Measurements from ENCODE around the gene LRRC8B. TPM values are rescaled to one million over a fixed set of nuclear protein-coding genes. Genes with fewer than 3 reads are reported as not detected.
"Not testable (repeated sequence)": the region's sequence is repeated elsewhere in the genome, so short reads cannot be mapped to it uniquely, and the experiment has no call there.

LRRC8B gene
- total and polyA plus RNA-seq, 9 donors: 2.4 to 4.7 (median 2.8) TPM

GRCh38 chr1:89613928-89614327, 89.3 kb downstream of the LRRC8B start:
- no peak overlapping the region for H3K27ac ChIP-seq (ENCODE audit: low read length)

GRCh38 chr1:89615676-89616598, 91.3 kb downstream of the LRRC8B start:
- Histone ChIP-seq H3K36me3 (ENCODE audit: control insufficient read depth, insufficient read depth, low read length) (no peaks in the 10 kb centered on the region), H3K27ac (ENCODE audit: low read length) (peak overlapping the region; percentile 78), H3K9me3 (replicated peaks; ENCODE audit: control insufficient read depth, low read depth, low read length) (peaks cover 4% of the 10 kb centered on the region), H3K4me1 (ENCODE audit: control insufficient read depth, insufficient read depth, low read length) (peaks cover 4% of the 10 kb centered on the region), H3K27me3 (ENCODE audit: control insufficient read depth, insufficient read depth, low read length) (no peaks in the 10 kb centered on the region), H3K4me3 (ENCODE audit: low read length) (no peak overlapping the region)
- DNase-seq: peak; percentile 85
- WGBS (ENCODE audit: insufficient coverage): 10% methylated on average over 1 of the region's 3 CpGs

More at GRCh38 chr1:89613928-89614327, 89.3 kb downstream of the LRRC8B start:
- peaks cover 4% of the 10 kb centered on the region for H3K4me1 ChIP-seq (ENCODE audit: control insufficient read depth, insufficient read depth, low read length)
- H3K4me3 ChIP-seq (ENCODE audit: low read length): no peak overlapping the region
- WGBS (ENCODE audit: insufficient coverage): 54% methylated on average over 7 of the region's 7 CpGs
- no peaks in the 10 kb centered on the region for H3K27me3 ChIP-seq (ENCODE audit: control insufficient read depth, insufficient read depth, low read length)
- no peaks in the 10 kb centered on the region for H3K36me3 ChIP-seq (ENCODE audit: control insufficient read depth, insufficient read depth, low read length)
- DNase-seq: no peak
- H3K9me3 ChIP-seq (replicated peaks; ENCODE audit: control insufficient read depth, low read depth, low read length): peaks cover 4% of the 10 kb centered on the region

GRCh38 chr1:89616844-89617627, 92.4 kb downstream of the LRRC8B start:
- DNase-seq: no peak
- Histone ChIP-seq H3K4me1 (ENCODE audit: control insufficient read depth, insufficient read depth, low read length) (peaks cover 4% of the 10 kb centered on the region), H3K4me3 (ENCODE audit: low read length) (no peak overlapping the region), H3K9me3 (replicated peaks; ENCODE audit: control insufficient read depth, low read depth, low read length) (peaks cover 4% of the 10 kb centered on the region), H3K27me3 (ENCODE audit: control insufficient read depth, insufficient read depth, low read length) (no peaks in the 10 kb centered on the region), H3K36me3 (ENCODE audit: control insufficient read depth, insufficient read depth, low read length) (no peaks in the 10 kb centered on the region), H3K27ac (ENCODE audit: low read length) (no peak overlapping the region)
- WGBS (ENCODE audit: insufficient coverage): 83% methylated on average over 1 of the region's 2 CpGs

GRCh38 chr1:89620664-89621063, 96.0 kb downstream of the LRRC8B start:
- H3K36me3 ChIP-seq (ENCODE audit: control insufficient read depth, insufficient read depth, low read length): no peaks in the 10 kb centered on the region
- peaks cover 4% of the 10 kb centered on the region for H3K4me1 ChIP-seq (ENCODE audit: control insufficient read depth, insufficient read depth, low read length)
- no peak for DNase-seq
- peaks cover 4% of the 10 kb centered on the region for H3K9me3 ChIP-seq (replicated peaks; ENCODE audit: control insufficient read depth, low read depth, low read length)
- no peak overlapping the region for H3K27ac ChIP-seq (ENCODE audit: low read length)
- no CpG with 5 or more reads among the region's 3 CpGs for WGBS (ENCODE audit: insufficient coverage)
- H3K4me3 ChIP-seq (ENCODE audit: low read length): no peak overlapping the region
- no peaks in the 10 kb centered on the region for H3K27me3 ChIP-seq (ENCODE audit: control insufficient read depth, insufficient read depth, low read length)

GRCh38 chr1:89622895-89623294, 98.3 kb downstream of the LRRC8B start:
- Histone ChIP-seq H3K4me1 (ENCODE audit: control insufficient read depth, insufficient read depth, low read length) (no peaks in the 10 kb centered on the region), H3K9me3 (replicated peaks; ENCODE audit: control insufficient read depth, low read depth, low read length) (peaks cover 2% of the 10 kb centered on the region), H3K36me3 (ENCODE audit: control insufficient read depth, insufficient read depth, low read length) (no peaks in the 10 kb centered on the region), H3K27me3 (ENCODE audit: control insufficient read depth, insufficient read depth, low read length) (no peaks in the 10 kb centered on the region), H3K4me3 (ENCODE audit: low read length) (no peak overlapping the region), H3K27ac (ENCODE audit: low read length) (no peak overlapping the region)
- no peak for DNase-seq
- no CpG with 5 or more reads among the region's 3 CpGs for WGBS (ENCODE audit: insufficient coverage)

GRCh38 chr1:89624314-89624713, 99.7 kb downstream of the LRRC8B start:
- Histone ChIP-seq H3K4me3 (ENCODE audit: low read length) (no peak overlapping the region), H3K27me3 (ENCODE audit: control insufficient read depth, insufficient read depth, low read length) (no peaks in the 10 kb centered on the region), H3K36me3 (ENCODE audit: control insufficient read depth, insufficient read depth, low read length) (no peaks in the 10 kb centered on the region), H3K9me3 (replicated peaks; ENCODE audit: control insufficient read depth, low read depth, low read length) (no peaks in the 10 kb centered on the region), H3K4me1 (ENCODE audit: control insufficient read depth, insufficient read depth, low read length) (no peaks in the 10 kb centered on the region), H3K27ac (ENCODE audit: low read length) (no peak overlapping the region)
- 60% methylated on average over 1 of the region's 1 CpG for WGBS (ENCODE audit: insufficient coverage)
- DNase-seq: no peak

- no peaks in the 10 kb centered on the region for H3K27me3 ChIP-seq (ENCODE audit: control insufficient read depth, insufficient read depth, low read length)
- 80% methylated on average over 2 of the region's 4 CpGs for WGBS (ENCODE audit: insufficient coverage)
- H3K4me3 ChIP-seq (ENCODE audit: low read length): no peak overlapping the region
- H3K36me3 ChIP-seq (ENCODE audit: control insufficient read depth, insufficient read depth, low read length): no peaks in the 10 kb centered on the region
- no peaks in the 10 kb centered on the region for H3K4me1 ChIP-seq (ENCODE audit: control insufficient read depth, insufficient read depth, low read length)
- no peak for DNase-seq
- no peak overlapping the region for H3K27ac ChIP-seq (ENCODE audit: low read length)
- no peaks in the 10 kb centered on the region for H3K9me3 ChIP-seq (replicated peaks; ENCODE audit: control insufficient read depth, low read depth, low read length)
Observed at GRCh38 chr1:89624715-89625323, 100.2 kb downstream of the LRRC8B start.

GRCh38 chr1:89627596-89627962, 103.0 kb downstream of the LRRC8B start:
- Histone ChIP-seq H3K4me1 (ENCODE audit: control insufficient read depth, insufficient read depth, low read length) (peaks cover 8% of the 10 kb centered on the region), H3K4me3 (ENCODE audit: low read length) (no peak overlapping the region), H3K36me3 (ENCODE audit: control insufficient read depth, insufficient read depth, low read length) (no peaks in the 10 kb centered on the region), H3K27ac (ENCODE audit: low read length) (no peak overlapping the region), H3K9me3 (replicated peaks; ENCODE audit: control insufficient read depth, low read depth, low read length) (no peaks in the 10 kb centered on the region), H3K27me3 (ENCODE audit: control insufficient read depth, insufficient read depth, low read length) (peaks cover 4% of the 10 kb centered on the region)
- no peak for DNase-seq

- peaks cover 9% of the 10 kb centered on the region for H3K27me3 ChIP-seq (ENCODE audit: control insufficient read depth, insufficient read depth, low read length)
- H3K9me3 ChIP-seq (replicated peaks; ENCODE audit: control insufficient read depth, low read depth, low read length): no peaks in the 10 kb centered on the region
- H3K36me3 ChIP-seq (ENCODE audit: control insufficient read depth, insufficient read depth, low read length): no peaks in the 10 kb centered on the region
- DNase-seq: no peak
- no CpG with 5 or more reads among the region's 2 CpGs for WGBS (ENCODE audit: insufficient coverage)
- H3K4me1 ChIP-seq (ENCODE audit: control insufficient read depth, insufficient read depth, low read length): peaks cover 13% of the 10 kb centered on the region
- H3K4me3 ChIP-seq (ENCODE audit: low read length): no peak overlapping the region
- no peak overlapping the region for H3K27ac ChIP-seq (ENCODE audit: low read length)
Observed at GRCh38 chr1:89629146-89629545, 104.5 kb downstream of the LRRC8B start.

GRCh38 chr1:89629600-89629999, 105.0 kb downstream of the LRRC8B start:
- DNase-seq; H3K9me3 ChIP-seq (replicated peaks; ENCODE audit: control insufficient read depth, low read depth, low read length); H3K27me3 ChIP-seq (ENCODE audit: control insufficient read depth, insufficient read depth, low read length); H3K27ac ChIP-seq (ENCODE audit: low read length); H3K4me3 ChIP-seq (ENCODE audit: low read length); H3K36me3 ChIP-seq (ENCODE audit: control insufficient read depth, insufficient read depth, low read length): not testable (repeated sequence)
- WGBS (ENCODE audit: insufficient coverage): no CpG with 5 or more reads among the region's 2 CpGs
- peaks cover 15% of the 10 kb centered on the region for H3K4me1 ChIP-seq (ENCODE audit: control insufficient read depth, insufficient read depth, low read length)
